OCI-LY1 (cell line): ENCODE measurements around the gene PFDN6.

Experiments
- EZH2 ChIP-seq: fragments of 200-600 bp; sonication (generic), shearing (Covaris generic); IDR thresholded peaks from 2 replicates; pipeline ENCODE4 v1.8.0; 2017; ENCODE audit warnings: borderline replicate concordance, mixed run types, mild to moderate bottlenecking, antibody characterized with exemption, low read length, moderate library complexity, mixed read lengths
- TF ChIP-seq, protein P1 (sequence below): fragments of 200-600 bp; sonication (generic), shearing (Covaris generic); IDR thresholded peaks from 2 replicates; pipeline ENCODE4 v1.5.1; 2017; ENCODE audit warnings: mild to moderate bottlenecking, antibody characterized with exemption, low read length, moderate library complexity, mixed read lengths

DNA sequence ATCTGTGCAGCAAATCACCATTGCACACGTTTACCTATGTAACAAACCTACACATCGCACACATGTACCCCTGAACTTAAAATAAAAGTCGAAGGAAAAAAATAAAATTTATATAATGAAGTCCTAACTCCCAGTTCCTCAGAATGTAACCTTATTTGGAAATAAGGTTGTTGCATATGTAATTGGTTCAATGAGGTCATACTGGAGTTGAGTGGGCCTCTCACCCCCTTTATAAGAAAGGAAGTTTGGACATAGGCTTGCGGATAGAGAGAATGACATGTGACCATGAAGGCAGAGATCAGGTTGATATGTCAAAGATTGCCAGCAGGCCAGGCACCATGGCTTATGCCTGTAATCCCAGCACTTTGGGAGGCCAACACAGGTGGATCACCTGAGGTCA, 44.3 kb downstream of the PFDN6 start:
- TF ChIP-seq, protein P1, sequence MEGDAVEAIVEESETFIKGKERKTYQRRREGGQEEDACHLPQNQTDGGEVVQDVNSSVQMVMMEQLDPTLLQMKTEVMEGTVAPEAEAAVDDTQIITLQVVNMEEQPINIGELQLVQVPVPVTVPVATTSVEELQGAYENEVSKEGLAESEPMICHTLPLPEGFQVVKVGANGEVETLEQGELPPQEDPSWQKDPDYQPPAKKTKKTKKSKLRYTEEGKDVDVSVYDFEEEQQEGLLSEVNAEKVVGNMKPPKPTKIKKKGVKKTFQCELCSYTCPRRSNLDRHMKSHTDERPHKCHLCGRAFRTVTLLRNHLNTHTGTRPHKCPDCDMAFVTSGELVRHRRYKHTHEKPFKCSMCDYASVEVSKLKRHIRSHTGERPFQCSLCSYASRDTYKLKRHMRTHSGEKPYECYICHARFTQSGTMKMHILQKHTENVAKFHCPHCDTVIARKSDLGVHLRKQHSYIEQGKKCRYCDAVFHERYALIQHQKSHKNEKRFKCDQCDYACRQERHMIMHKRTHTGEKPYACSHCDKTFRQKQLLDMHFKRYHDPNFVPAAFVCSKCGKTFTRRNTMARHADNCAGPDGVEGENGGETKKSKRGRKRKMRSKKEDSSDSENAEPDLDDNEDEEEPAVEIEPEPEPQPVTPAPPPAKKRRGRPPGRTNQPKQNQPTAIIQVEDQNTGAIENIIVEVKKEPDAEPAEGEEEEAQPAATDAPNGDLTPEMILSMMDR: no peak
- no peak for TF ChIP-seq EZH2
